Right ventricle myocardium inferior (tissue), 1 donor: ENCODE results near the gene TTLL3. TPM values are rescaled to one million over a fixed set of nuclear protein-coding genes. Genes with fewer than 3 reads are reported as not detected.
"Not testable (repeated sequence)": the region's sequence is repeated elsewhere in the genome, so short reads cannot be mapped to it uniquely, and the experiment has no call there.

Source experiments
- ATAC-seq: fragments of 200-7000 bp; cut with Tn5 transposase; one replicate; pipeline ENCODE4 v1.9.1; 2020; ENCODE audit warnings: mild to moderate bottlenecking, moderate library complexity
- DNase-seq: peaks from one replicate; pipeline ENCODE4 v3.0.0; 2021; ENCODE audit errors: missing footprints
- intact Hi-C: fragments of 100-400 bp; cut with DNase I; formaldehyde crosslinking; loops from one replicate; pipeline ENCODE4 v1.11.0; 2022
- total RNA-seq: library from RNA; stranded (reverse); fragmentation: NEBNext Ultra II Directional; extraction: Animal tissue kit (Norgen Biotek cat#: 25700); gene quantifications from one replicate; pipeline ENCODE4 v1.2.1, GENCODE V29; 2021
- donor health status: DM: no; HTN: yes; CAD: no; lungs with severe emphysema.

TTLL3 gene
- total RNA-seq, 1 donor from 2014 or later, result 10.6 TPM

DNA sequence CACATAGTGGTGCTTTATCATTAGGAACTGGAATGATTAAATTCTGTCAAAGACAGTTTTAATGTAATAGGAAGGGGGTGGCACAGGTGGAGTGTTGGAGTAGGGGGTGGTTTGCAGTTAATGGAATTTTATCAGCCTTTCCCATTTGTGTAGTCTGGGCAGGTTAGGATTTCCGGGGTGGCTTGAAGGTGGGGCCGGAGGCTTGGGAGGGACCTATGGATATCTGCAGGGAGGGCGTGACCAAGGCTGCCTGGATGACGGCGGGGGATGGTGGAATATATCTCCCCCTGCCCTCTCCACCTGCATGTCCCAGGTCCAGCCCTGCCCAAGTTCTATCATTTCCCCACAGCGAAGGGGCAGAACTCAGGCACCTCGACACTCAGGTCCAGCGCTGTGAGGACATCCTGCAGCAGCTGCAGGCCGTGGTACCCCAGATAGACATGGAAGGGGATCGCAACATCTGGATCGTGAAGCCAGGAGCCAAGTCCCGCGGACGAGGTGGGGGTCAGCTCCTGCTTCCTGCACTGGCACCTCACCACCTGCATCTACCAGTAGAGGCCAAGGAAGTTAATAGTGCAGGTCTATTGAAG, 15.5 kb downstream of the TTLL3 start:
- intact Hi-C loops, result no loop called here
- DNase-seq (no peak), ATAC-seq (no peak)

DNA sequence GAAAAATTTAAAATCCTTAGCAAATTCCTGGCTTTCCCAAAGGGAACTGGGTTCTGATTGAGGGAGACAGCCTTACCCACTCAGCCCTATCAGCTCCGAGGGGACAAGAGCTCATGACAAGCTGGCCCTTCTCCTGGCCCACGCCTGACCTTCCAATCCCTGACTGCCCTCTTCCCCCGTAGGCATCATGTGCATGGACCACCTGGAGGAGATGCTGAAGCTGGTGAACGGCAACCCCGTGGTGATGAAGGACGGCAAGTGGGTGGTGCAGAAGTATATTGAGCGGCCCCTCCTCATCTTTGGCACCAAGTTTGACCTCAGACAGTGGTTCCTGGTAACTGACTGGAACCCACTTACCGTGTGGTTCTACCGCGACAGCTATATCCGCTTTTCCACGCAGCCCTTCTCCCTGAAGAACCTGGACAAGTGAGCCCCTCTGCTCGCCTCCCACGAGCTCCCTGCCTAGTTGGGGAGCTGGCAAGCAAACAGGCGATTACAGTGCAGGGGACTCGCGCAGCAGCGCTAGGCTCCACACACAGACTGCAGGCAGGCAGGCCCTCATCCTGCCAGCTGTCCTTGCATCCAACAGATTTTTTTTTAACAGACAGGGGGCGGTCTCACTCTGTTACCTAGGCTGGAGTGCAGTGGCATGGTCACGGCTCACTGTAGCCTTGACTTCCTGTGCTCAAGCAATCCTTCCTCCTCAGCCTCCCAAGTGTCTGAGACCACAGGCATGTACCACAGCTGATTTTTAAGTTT, 16.9 kb downstream of the TTLL3 start:
- no peak for ATAC-seq
- no peak for DNase-seq
- intact Hi-C loops, result no loop called here

DNA sequence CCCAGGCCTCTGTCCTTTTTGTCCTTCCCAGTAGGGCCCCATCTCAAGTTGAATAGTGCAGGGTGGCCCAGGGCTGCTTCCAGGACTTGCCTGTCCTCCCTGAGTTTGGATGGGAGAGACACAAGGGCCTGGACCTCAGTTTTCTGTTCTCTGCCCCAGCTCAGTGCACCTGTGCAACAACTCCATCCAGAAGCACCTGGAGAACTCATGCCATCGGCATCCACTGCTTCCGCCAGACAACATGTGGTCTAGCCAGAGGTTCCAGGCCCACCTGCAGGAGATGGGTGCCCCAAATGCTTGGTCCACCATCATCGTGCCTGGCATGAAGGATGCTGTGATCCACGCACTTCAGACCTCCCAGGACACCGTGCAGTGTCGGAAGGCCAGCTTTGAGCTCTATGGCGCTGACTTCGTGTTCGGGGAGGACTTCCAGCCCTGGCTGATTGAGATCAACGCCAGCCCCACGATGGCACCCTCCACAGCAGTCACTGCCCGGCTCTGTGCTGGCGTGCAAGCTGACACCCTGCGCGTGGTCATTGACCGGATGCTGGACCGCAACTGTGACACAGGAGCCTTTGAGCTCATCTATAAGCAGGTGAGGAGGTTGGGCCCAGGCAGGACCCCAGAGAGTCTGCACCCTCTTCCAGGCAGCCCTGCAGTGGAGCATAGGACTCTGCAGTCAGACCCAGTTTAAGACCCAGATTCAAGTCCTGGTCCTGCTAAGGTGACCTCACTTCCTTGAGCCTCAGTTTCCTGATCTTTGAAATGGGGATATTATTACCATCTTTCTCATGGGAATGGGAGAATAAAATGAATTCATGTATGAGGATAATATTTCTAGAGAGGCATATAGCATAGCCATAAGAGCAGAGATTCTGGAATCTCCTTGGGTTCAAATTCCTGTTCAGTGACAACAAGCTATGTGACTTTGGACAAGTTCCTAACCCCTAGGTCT, 19.0 kb downstream of the TTLL3 start:
- ATAC-seq (no peak), DNase-seq (no peak)
- intact Hi-C loops, result no loop called here

DNA sequence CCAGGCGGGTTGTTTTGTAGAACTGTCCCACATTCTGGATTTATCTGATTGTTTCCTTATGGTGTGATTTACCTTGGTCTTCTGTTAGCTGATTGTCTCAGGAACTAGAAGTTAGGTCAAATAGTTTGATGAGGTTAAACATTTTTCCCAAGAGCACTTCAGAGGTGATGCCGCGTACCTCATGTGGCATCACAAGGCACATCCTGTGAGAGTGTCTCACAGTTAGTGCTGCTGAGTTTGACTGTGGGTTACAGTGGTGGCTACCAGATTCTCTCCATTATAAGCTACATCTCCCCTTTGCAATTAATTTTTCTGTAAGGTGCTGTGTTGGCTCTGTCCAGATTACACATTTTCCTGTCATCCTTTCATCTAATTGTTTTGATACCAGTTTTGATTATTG, 21.2 kb downstream of the TTLL3 start:
- intact Hi-C loops, result no loop called here
- ATAC-seq, result no peak

DNA sequence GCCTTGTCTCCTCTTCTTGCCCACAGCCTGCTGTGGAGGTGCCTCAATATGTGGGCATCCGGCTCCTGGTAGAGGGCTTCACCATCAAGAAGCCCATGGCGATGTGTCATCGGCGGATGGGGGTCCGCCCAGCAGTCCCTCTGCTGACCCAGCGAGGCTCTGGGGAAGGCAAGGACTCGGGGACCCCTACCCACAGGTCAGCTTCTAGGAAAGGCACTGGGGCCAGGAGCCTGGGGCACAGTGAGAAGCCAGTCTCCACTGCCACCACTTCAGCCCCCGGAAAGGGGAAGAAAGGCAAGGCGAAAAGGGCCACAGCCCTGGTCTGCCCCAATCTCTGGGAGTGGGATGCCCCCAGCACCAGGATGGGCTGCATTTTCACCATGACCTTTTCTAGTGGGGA, 23.0 kb downstream of the TTLL3 start:
- ATAC-seq (no peak), DNase-seq (no peak)
- intact Hi-C loops, result no loop called here

More for the DNA sequence above, 21.2 kb downstream of the TTLL3 start:
- DNase-seq, result no peak

DNA sequence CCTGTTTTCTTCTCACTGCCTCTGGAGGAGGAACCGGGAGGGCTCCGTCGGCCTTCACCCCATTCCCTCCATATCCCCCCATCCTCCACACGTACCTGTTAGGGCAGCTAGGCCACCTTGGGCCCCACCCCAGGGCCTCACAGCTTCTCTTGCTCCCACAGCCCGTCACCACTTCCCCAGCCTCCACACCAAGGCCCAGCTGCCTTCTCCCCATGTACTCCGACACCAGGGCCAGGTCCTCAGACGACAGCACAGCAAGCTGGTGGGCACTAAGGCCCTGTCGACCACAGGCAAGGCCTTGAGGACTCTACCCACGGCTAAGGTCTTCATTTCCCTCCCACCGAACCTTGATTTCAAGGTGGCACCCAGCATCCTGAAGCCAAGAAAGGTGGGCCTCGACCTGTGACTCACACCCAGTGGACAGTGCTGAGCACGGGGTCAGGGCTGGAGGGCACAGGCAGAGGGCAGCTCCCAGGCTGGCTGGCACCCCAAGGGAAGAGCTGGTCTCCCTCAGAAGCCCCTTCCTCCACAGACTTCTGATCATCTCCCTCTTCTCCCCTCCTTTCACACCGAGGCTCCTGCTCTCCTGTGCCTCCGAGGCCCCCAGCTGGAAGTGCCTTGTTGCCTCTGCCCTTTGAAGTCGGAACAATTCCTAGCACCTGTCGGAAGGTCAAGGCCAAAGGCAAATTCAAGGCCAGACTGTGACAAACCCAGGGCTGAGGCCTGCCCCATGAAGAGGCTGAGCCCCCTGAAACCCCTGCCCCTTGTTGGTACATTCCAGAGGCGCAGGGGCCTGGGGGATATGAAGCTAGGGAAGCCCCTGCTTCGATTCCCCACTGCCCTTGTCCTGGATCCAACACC, 24.7 kb downstream of the TTLL3 start:
- DNase-seq (no peak), ATAC-seq (no peak)
- intact Hi-C loops, result no loop called here

DNA sequence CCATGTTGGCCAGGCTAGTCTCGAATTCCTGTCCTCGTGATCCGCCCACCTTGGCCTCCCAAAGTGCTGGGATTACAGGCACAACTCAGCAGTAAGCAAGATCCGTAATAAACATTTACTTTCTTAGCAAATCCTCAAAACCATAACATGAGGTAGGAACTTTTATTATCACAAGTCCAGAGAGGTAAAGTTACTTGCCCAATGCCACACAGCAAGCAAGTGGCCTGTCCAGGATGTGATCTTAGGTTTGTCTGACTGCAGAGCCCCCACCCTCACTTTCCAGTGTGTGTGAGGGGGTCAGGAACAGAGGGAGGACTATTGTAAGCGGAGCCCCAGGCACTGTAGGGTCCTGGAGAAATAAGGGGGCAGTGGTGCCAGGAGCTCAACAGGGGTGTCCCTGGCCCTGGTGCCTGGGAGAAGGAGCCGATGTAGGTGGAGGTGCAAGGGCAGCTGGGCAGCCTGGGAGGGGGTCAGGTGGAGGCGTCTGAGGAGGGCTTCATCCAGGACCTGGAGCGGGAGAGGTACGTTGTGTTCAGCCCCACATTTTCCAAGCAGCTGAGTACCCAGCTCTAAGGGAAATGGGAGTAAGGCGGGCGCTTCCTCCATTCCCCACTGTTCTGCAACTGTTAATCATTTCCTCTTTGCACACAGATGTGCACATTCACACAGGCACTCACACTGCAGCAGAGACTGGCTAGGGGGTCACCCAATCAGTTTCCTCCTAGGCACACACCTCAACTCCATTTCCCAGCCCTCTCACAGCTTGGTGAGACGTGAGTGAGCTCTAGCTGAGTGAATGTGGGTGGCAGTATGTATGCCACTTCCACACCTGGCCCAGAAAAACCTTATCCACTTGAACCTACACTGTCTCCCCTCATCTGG, 27.9 kb downstream of the TTLL3 start:
- DNase-seq (no peak), ATAC-seq (no peak)
- intact Hi-C loops, result no loop called here

DNA sequence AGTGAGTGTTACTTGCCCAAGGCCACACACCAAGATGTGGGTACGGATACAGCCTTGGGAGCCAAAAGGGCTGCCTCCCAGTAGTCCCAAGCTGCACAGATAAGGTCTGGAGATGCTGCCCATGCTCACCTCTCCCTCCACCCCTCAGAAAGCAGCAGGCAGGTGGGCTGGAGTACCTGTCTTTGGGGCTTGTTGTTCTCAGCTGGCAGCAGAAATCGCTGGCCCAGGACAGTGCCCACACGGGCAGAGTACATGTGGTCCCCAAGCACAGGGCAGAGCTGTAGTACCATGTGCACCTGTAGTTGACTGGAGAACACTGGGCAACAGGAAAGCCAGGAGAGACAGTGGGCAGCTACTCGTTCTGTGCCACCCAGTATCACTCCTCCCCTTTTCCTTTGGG, 28.8 kb downstream of the TTLL3 start:
- intact Hi-C loops, result no loop called here
- ATAC-seq, result no peak
- no peak for DNase-seq

DNA sequence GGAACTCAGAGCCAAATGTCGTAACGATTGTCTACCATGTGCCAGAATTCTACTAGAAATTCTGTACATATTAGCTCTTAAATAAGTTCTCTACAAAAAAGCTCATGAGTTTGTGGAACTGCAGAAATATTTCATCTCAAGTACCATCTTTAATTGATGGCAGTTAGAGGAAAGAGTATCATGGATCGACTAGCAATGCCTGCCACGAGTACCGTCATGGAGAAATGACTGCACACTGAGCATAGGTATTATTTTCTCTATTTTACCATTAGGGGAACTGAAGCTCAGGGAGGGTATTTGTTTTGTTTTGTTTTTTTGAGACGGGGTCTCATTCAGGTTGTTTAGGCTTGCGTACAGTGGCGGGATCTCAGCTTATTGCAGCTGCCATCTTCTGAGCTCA, 31.0 kb downstream of the TTLL3 start:
- intact Hi-C loops, result no loop called here
- DNase-seq (no peak), ATAC-seq (no peak)

DNA sequence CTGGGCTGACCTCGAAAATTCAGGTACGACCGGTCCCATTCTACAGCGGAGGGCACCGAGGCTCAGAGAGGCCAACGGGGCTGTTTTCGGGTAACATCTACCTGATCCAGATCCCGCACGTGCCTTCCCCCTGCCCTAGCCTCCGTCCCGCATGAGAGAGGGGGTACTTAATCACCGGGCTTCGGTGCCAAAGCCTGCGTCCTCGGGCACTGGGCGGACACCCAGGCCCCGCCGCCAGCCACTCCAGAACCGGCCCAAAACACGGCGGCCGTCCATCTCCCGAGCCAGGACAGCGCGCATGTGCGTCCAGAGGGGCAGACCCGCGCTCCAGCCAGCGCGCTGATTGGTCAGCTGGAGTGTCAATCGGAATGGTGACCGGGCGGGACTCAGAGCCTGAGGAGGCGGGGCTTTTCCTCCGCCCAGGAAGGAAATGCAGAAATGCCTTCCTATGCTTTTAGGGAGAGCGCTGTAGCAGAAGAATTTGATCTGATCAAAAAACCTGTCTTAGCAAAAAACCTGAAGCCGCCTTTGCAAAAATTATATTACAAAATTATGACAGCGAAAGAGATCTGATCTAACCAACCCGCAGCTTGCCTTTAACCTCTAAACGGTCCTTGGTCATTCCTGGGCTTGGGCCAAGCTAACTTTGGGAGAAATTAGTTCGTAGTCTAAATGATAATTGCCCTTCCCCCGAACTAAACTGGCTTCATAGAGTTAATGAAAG, 33.8 kb downstream of the TTLL3 start, which contains the start of gene RPUSD3:
Gene RPUSD3, minus strand, starts transcription at position 294 of the 724 bp plus-strand sequence. Its CDS starts 18 bp downstream, at position 276.
- DNase-seq (peak; percentile 99), ATAC-seq (peak; percentile 99)
- intact Hi-C loops, result no loop called here

DNA sequence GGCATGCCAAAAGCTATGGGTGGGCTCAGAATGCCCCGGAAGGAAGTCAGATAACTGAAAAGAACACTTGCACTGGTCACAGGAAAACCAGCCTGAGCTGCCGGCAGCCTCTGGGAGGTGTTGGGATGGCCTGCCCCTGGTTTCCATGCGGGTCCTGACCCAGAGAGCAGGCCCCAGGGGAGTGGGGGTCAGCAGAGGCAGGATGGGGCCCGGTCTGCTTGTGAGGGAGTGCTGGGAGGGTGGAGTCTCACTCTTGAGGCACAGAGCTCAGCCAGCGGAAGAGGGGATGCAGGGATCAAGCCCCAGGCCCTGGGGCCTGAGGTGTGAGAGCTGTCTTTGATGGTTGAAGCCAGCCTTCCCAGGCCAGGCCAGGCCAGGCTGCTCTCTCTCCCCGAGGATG, 36.2 kb downstream of the TTLL3 start:
- intact Hi-C loops, result no loop called here
- no peak for DNase-seq
- no peak for ATAC-seq

DNA sequence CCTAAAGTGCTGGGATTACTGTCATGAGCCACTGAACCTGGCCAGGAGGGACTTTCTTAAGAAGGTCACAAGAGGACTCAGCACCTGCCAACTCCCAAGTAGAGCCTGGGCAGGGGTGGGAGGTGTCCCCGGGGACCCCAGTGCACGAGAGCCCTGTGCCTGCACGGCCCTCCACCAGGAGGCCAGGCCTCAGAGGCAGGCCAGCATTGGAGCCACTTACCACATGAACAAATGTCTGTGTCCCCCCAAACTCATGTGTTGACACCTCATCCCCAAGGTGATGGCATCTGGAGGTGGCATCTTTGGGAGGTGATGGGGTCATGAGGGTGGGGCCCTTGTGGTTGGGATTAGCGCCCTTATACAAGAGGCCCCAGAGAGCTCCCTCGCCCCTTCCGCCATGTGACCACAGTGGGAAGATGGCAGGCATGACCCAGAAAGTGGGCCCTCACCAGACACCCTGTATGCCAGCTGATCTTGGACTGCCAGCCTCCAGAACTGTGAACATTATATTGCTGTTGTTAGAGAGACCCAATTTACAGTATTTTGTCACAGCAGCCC, 36.9 kb downstream of the TTLL3 start:
- ATAC-seq (no peak), DNase-seq (no peak)
- intact Hi-C loops, result no loop called here

DNA sequence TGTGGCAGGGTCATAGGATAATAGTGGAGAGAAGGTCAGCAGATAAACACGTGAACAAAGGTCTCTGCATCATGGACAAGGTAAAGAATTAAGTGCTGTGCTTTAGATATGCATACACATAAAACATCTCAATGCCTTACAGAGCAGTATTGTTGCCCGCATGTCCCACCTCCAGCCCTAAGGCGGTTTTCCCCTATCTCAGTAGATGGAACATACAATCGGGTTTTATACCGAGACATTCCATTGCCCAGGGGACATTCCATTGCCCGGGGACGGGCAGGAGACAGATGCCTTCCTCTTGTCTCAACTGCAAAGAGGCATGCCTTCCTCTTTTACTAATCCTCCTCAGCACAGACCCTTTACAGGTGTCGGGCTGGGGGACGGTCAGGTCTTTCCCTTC, 37.8 kb downstream of the TTLL3 start:
- DNase-seq, intact Hi-C loops, ATAC-seq: not testable (repeated sequence)

DNA sequence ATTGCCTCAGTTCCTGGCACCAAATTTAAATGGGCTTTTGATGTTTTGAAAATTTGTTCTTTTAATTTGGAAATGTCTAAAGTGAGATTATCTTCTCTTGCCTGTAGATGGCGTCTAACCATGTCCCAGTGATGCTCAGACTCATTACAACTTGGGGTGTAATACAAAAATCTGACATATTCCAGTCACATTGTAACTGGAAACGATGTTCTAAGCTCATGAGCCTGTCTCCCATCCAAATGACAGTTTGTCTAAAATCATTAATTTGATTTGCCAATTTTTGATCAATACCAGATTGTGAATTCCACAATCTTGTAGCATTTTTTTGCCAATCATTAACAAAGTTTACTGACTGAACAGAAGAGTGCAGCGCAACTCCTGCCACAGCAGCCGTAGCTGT, 38.8 kb downstream of the TTLL3 start:
- intact Hi-C loops, ATAC-seq, DNase-seq: not testable (repeated sequence)

DNA sequence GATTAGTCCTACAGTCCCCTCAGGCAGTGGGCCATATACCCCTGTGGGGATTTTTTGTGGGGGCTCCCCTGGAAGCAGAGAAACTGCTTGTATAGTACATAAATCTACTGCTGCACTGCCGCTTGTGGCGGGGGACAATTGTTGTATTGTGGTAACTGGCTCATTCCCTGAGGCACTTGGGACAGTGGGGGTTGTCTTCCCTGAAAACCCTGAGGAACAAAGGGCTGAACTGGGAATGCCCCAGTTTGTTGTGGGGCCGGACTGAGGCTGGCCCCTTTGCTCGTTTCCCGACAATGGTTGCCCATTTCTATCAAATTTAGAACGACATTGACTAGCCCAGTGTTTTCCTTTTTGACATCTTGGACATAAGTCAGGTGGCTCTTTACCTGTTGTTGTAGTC, 41.3 kb downstream of the TTLL3 start:
- intact Hi-C loops, ATAC-seq, DNase-seq: not testable (repeated sequence)

DNA sequence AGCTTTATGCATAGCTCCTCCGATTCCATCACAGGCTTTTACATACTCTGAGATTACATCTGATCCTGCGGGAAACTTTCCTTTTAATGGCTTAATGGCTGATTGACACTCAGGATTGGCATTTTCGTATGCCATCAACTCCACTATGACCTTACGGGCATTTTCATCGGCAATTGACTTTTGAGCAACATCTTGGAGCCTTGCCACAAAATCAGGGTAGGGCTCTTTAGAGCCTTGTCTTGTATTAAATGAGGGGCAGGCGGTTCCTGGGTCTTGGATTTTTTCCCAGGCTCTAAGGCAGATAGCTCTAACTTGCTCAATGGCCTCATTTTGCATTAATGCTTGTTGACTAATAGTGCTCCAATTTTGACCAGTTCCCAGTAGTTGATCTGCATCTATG, 41.9 kb downstream of the TTLL3 start:
- intact Hi-C loops, DNase-seq, ATAC-seq: not testable (repeated sequence)

DNA sequence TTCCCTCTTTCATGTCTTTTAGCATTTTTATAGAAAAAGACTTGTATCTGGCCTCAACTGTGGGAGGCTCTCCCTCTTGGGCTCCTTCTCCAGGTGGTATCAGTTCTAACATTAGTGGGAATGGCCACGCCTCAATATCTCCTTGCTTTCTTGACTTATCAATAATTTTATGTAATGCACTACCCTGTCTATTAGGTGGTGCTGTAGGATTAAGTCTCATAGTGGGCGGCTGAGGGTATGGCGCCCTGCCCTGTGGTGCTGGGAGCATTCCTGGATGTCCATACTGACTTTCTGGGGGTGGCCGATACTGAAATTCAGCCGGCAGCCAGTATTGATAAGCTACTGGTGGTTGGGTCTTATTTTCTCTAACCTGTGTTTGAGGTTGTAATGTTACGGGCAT, 42.5 kb downstream of the TTLL3 start:
- ATAC-seq (no peak), DNase-seq (no peak)
- intact Hi-C loops, result no loop called here
